GM19193 (cell line): ENCODE measurements around the gene ASCL4.

ENCODE experiments used
- POLR2A ChIP-seq: IDR thresholded peaks from 4 replicates; pipeline ENCODE4 v1.6.1; 2011; ENCODE audit not compliant: insufficient read depth, insufficient read length; ENCODE audit errors: extremely low read depth

ASCL4 gene

GRCh38 chr12:107774349-107775029 lies at the start of gene ASCL4:
Gene ASCL4 (plus strand): TSS chr12:107774704. CDS start chr12:107775219, 515 bp downstream.
- no peak for TF ChIP-seq POLR2A

GRCh38 chr12:107730618-107731341 lies 43.7 kb upstream of the ASCL4 start:
- no peak for TF ChIP-seq POLR2A

- TF ChIP-seq POLR2A = no peak
Observed at GRCh38 chr12:107731366-107731765, 43.1 kb upstream of the ASCL4 start.

GRCh38 chr12:107732365-107732764 lies 42.1 kb upstream of the ASCL4 start:
- TF ChIP-seq POLR2A = no peak

GRCh38 chr12:107734139-107734538 lies 40.4 kb upstream of the ASCL4 start:
- TF ChIP-seq POLR2A = no peak

- TF ChIP-seq POLR2A = no peak
Observed at GRCh38 chr12:107735763-107736162, 38.7 kb upstream of the ASCL4 start.

- TF ChIP-seq POLR2A = no peak
Observed at GRCh38 chr12:107736914-107737313, 37.6 kb upstream of the ASCL4 start.

- TF ChIP-seq POLR2A = no peak
Observed at GRCh38 chr12:107748472-107748871, 26.0 kb upstream of the ASCL4 start.

GRCh38 chr12:107749083-107749482 lies 25.4 kb upstream of the ASCL4 start:
- TF ChIP-seq POLR2A = no peak

- no peak for TF ChIP-seq POLR2A
Observed at GRCh38 chr12:107759410-107759809, 15.1 kb upstream of the ASCL4 start.

GRCh38 chr12:107760207-107760808 lies 14.2 kb upstream of the ASCL4 start:
- TF ChIP-seq POLR2A = no peak

- peak; percentile 95 for TF ChIP-seq POLR2A
Observed at GRCh38 chr12:107760809-107761501, 13.5 kb upstream of the ASCL4 start, which contains the start of gene PRDM4. Gene PRDM4 (minus strand): TSS chr12:107761137. CDS start chr12:107760515, 622 bp downstream.

GRCh38 chr12:107761502-107761904 lies 13.0 kb upstream of the ASCL4 start:
- no peak for TF ChIP-seq POLR2A

- no peak for TF ChIP-seq POLR2A
Observed at GRCh38 chr12:107762874-107763273, 11.6 kb upstream of the ASCL4 start.

- TF ChIP-seq POLR2A = no peak
Observed at GRCh38 chr12:107764626-107765025, 9.9 kb upstream of the ASCL4 start.
